Brain microvascular endothelial cell (primary cell): Measurements from ENCODE around the gene CTDP1.
"Not testable (repeated sequence)": the region's sequence is repeated elsewhere in the genome, so short reads cannot be mapped to it uniquely, and the experiment has no call there.

Experiments used
- DNase-seq: peaks from one replicate; pipeline ENCODE4 v3.0.0-alpha.2; 2020
- H3K27ac ChIP-seq: fragments of 250-450 bp; sonication (Bioruptor Pico); 2 replicates; pipeline ENCODE4 v1.5.1; 2020; ENCODE audit warnings: mild to moderate bottlenecking, moderate library complexity
- H3K27me3 ChIP-seq: fragments of 250-450 bp; sonication (Bioruptor Pico); replicated peaks from 2 replicates; pipeline ENCODE4 v1.5.1; 2020; ENCODE audit warnings: mild to moderate bottlenecking
- H3K36me3 ChIP-seq: fragments of 250-450 bp; sonication (Bioruptor Pico); replicated peaks from 2 replicates; pipeline ENCODE4 v1.5.1; 2020; ENCODE audit warnings: mild to moderate bottlenecking
- H3K4me3 ChIP-seq: 2 replicates; pipeline ENCODE4 v1.5.1; 2011; ENCODE audit warnings: low read depth, mild to moderate bottlenecking, control low read depth, low read length, moderate library complexity
- in situ Hi-C: cut with HindIII; loops from 2 replicates; pipeline ENCODE4 v1.10.0; 2017; ENCODE audit warnings: low sequenced_read_pairs, low pct_ligation_motif_present
- TF ChIP-seq, protein P1 (sequence below): IDR thresholded peaks from 2 replicates; pipeline ENCODE4 v1.5.1; 2011; ENCODE audit warnings: low read depth, mild to moderate bottlenecking, moderate library complexity, low read length, control low read depth, inconsistent platforms; ENCODE audit errors: missing control alignments

The CTDP1 gene

DNA sequence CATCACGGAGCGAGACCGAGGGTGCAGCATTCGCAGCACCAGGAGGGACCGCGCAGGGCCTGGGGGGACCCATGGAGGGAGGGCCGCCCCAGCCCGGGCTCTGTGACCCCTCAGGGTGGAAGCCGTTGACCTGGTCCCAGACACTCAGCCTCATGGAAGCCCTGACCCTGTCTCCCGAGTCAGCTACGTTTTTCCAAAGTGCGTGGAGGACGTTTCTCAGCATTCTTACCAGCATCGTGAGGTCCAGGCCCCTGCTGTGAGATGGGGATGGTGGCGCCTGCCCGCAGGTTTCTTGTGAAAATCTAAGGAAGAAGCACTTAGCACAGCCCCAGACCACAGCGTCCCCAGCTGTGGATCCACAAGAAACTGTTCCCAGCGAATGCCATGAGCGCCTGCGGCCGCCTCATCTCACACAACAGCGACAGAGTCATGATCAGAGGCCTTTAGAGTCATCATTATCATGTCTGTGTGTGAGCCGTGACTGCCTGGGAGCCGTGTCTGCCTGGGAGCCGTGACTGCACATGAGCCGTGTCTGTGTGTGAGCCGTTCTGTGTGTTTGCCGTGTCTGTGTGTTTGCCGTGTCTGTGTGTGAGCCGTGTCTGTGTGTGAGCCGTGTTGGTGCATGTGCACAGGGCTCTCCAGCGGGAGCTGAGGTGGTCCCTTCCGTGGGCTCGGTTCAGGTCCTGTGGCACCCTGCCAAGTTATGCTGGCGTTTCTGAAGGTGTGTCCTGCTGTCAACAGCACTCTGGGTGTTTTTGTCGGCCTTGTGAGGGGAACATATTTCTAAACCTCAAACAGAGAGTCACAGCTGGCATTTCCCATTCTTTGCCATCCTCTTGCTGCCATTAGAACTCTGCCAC, 68.9 kb downstream of the CTDP1 start:
- in situ Hi-C loops, result no loop called here
- TF ChIP-seq, protein P1, sequence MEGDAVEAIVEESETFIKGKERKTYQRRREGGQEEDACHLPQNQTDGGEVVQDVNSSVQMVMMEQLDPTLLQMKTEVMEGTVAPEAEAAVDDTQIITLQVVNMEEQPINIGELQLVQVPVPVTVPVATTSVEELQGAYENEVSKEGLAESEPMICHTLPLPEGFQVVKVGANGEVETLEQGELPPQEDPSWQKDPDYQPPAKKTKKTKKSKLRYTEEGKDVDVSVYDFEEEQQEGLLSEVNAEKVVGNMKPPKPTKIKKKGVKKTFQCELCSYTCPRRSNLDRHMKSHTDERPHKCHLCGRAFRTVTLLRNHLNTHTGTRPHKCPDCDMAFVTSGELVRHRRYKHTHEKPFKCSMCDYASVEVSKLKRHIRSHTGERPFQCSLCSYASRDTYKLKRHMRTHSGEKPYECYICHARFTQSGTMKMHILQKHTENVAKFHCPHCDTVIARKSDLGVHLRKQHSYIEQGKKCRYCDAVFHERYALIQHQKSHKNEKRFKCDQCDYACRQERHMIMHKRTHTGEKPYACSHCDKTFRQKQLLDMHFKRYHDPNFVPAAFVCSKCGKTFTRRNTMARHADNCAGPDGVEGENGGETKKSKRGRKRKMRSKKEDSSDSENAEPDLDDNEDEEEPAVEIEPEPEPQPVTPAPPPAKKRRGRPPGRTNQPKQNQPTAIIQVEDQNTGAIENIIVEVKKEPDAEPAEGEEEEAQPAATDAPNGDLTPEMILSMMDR, result no peak
- H3K27me3 ChIP-seq, result no peaks in the 10 kb centered on the region
- DNase-seq, result no peak
- no peak overlapping the region for H3K27ac ChIP-seq
- no peak overlapping the region for H3K4me3 ChIP-seq
- H3K36me3 ChIP-seq, result peaks cover 6% of the 10 kb centered on the region

DNA sequence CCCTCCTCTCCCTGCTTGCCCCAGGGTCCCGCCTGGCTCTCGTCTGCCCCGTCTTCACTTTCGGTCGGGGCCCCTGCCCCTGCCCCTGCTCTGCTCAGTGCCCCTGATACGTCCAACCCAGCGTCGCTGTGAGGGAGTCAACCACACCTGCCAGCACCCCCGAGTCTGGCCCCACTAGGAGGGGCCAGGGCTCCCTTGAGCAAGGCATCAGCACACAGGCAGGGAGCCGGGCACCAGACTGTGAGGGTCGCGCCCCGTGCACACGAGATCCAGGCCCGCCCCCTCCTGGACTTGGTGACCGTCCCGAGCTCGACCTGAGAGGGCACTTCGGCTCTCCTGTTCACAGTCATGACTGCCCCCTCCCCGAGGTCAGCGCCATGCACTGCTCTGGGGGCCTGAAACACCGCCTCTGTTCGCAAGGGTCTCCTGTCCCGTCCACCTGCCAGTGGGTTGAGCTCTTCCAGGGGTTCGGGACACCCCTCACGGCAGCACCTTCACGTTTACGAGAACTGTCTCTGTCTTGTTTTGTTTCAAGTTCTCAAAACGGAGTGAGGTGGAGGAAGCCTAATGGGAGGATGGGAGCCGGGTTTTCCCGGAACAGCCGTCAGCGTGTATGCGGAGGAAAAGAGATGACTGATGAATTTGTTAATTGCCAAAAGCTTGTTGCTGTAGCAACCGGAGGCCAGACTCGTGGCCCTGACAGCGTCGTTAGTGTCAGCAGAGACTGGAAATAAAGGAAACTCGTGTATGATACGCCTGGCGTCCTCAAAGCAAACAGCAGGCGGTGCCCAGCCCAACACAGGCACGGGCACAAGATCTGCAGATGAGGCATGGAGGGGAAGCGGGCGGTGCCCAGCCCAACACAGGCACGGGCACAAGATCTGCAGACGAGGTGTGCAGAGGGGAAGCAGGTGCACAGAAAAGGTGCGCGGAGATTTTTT, 69.9 kb downstream of the CTDP1 start:
- in situ Hi-C loops, result no loop called here
- Histone ChIP-seq H3K27me3 (no peaks in the 10 kb centered on the region), H3K4me3 (no peak overlapping the region), H3K27ac (no peak overlapping the region), H3K36me3 (peaks cover 11% of the 10 kb centered on the region)
- no peak for DNase-seq
- TF ChIP-seq, protein P1, result no peak

DNA sequence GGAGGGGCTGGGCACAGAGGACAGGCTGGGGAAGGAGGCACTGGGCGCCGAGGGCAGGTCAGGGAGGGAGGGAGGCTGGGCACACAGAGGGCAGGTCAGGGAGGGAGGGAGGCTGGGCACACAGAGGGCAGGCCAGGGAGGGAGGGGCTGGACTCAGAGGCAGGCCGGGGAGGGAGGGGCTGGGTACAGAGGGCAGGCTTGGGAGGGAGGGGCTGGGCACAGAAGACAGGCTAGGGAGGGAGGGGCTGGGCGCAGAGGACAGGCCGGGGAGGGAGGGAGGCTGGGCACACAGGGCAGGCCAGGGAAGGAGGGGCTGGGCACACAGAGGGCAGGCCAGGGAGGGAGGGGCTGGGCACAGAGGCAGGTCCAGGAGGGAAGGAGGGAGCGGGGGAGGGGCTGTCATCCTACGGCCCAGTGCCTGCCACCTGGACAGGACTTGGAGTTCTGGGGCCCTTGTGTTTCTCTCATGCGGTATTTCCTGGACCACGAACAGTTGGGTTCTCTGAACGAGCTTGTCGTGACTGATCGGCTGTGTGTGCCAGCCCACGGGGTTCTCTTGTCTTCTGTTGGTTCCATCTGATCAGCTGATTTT, 71.5 kb downstream of the CTDP1 start:
- H3K4me3 ChIP-seq, result no peak overlapping the region
- H3K27ac ChIP-seq, result no peak overlapping the region
- peaks cover 11% of the 10 kb centered on the region for H3K36me3 ChIP-seq
- H3K27me3 ChIP-seq, result no peaks in the 10 kb centered on the region
- in situ Hi-C loops, result no loop called here
- TF ChIP-seq, protein P1, result no peak
- no peak for DNase-seq

DNA sequence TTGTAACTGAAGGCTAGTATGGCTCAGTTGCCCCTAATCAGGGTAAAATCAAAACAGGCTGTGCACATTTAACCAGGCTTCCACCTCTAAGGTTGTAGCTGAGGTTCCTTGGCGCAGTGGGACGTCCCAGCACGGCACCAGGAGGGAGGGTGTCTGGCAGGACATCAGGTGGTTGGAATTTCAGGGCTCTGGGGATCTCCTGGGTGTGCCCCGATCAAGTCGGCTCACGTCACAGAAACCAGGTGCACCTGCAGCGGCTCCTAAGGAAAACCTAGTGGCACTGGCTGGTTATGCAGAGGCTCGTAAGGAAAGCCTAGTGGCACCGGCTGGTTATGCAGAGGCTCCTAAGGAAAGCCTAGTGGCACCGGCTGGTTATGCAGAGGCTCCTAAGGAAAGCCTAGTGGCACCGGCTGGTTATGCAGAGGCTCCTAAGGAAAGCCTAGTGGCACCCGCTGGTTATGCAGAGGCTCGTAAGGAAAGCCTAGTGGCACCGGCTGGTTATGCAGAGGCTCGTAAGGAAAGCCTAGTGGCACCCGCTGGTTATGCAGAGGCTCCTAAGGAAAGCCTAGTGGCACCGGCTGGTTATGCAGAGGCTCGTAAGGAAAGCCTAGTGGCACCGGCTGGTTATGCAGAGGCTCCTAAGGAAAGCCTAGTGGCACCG, 72.4 kb downstream of the CTDP1 start:
- DNase-seq, result not testable (repeated sequence)

DNA sequence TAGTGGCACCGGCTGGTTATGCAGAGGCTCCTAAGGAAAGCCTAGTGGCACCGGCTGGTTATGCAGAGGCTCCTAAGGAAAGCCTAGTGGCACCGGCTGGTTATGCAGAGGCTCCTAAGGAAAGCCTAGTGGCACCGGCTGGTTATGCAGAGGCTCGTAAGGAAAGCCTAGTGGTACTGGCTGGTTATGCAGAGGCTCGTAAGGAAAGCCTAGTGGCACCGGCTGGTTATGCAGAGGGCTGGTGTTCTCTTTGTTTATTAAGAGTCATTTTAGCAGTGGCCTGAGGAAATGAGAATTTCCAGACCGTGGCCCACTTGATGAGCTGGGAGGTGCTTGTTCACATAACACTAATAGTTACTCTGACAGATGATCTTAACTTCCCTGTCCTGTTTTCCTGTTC, 73.3 kb downstream of the CTDP1 start:
- DNase-seq, H3K27me3 ChIP-seq, H3K36me3 ChIP-seq, in situ Hi-C loops, H3K27ac ChIP-seq, H3K4me3 ChIP-seq: not testable (repeated sequence)

More for the DNA sequence above, 72.4 kb downstream of the CTDP1 start:
- H3K4me3 ChIP-seq, in situ Hi-C loops, H3K27me3 ChIP-seq, H3K27ac ChIP-seq: not testable (repeated sequence)
- H3K36me3 ChIP-seq, result peaks cover 11% of the 10 kb centered on the region
- TF ChIP-seq, protein P1, result peak; percentile 12
